IPS DF 6.9 (cell line): Measurements from ENCODE around the gene OMP.

Source experiments
- DNase-seq: peaks from one replicate; pipeline ENCODE4 v3.0.0-alpha.2; 2013; ENCODE audit warnings: low read depth, low spot score
- H3K27ac ChIP-seq: one replicate; pipeline ENCODE4 v1.5.1; 2013; ENCODE audit warnings: low read length, control low read depth
- H3K27me3 ChIP-seq: 2 replicates; pipeline ENCODE4 v1.6.1; 2013; ENCODE audit warnings: mild to moderate bottlenecking, low read length; ENCODE audit not compliant: control insufficient read depth, insufficient read depth
- H3K36me3 ChIP-seq: 2 replicates; pipeline ENCODE4 v1.6.1; 2013; ENCODE audit warnings: low read length; ENCODE audit not compliant: control insufficient read depth, insufficient read depth
- H3K4me1 ChIP-seq: 2 replicates; pipeline ENCODE4 v1.6.1; 2013; ENCODE audit warnings: low read length; ENCODE audit not compliant: control insufficient read depth, insufficient read depth
- H3K4me3 ChIP-seq: 2 replicates; pipeline ENCODE4 v1.5.1; 2013; ENCODE audit warnings: mild to moderate bottlenecking, low read length
- H3K9me3 ChIP-seq: 2 replicates; pipeline ENCODE4 v1.6.1; 2013; ENCODE audit warnings: low read length, inconsistent platforms; ENCODE audit not compliant: control insufficient read depth, insufficient read depth
- WGBS: extraction: QIAGEN DNeasy Blood & Tissue Kit; methylation state at CpG from one replicate; pipeline ENCODE4 v1.1.7; 2013; ENCODE audit warnings: mixed read lengths, missing lambda C conversion rate; ENCODE audit not compliant: insufficient read length, insufficient coverage; 5-methylcytosine and 5-hydroxymethylcytosine counted together

OMP gene

GRCh38 chr11:77150836-77151235 lies 48.2 kb downstream of the OMP start:
- Histone ChIP-seq H3K27me3 (no peaks in the 10 kb centered on the region), H3K4me1 (peaks cover 3% of the 10 kb centered on the region; the same call in 1 of the 2 replicates), H3K9me3 (no peaks in the 10 kb centered on the region), H3K27ac (no peak overlapping the region), H3K36me3 (no peaks in the 10 kb centered on the region), H3K4me3 (no peak overlapping the region)
- no CpG with 5 or more reads among the region's 10 CpGs for WGBS
- no peak for DNase-seq

GRCh38 chr11:77151804-77152509 lies 49.3 kb downstream of the OMP start:
- Histone ChIP-seq H3K4me3 (no peak overlapping the region), H3K27me3 (no peaks in the 10 kb centered on the region), H3K4me1 (peaks cover 3% of the 10 kb centered on the region; the same call in 1 of the 2 replicates), H3K36me3 (no peaks in the 10 kb centered on the region), H3K27ac (no peak overlapping the region), H3K9me3 (no peaks in the 10 kb centered on the region)
- DNase-seq, result no peak
- no CpG with 5 or more reads among the region's 11 CpGs for WGBS

GRCh38 chr11:77152846-77153245 lies 50.2 kb downstream of the OMP start:
- no peak for DNase-seq
- H3K9me3 ChIP-seq, result no peaks in the 10 kb centered on the region
- no peaks in the 10 kb centered on the region for H3K27me3 ChIP-seq
- no peaks in the 10 kb centered on the region for H3K36me3 ChIP-seq
- no peak overlapping the region for H3K27ac ChIP-seq
- H3K4me1 ChIP-seq, result peaks cover 3% of the 10 kb centered on the region; the same call in 1 of the 2 replicates
- WGBS, result no CpG with 5 or more reads among the region's 6 CpGs
- H3K4me3 ChIP-seq, result no peak overlapping the region
